Neural cell (in vitro differentiated cells): ENCODE data around the gene KLF5. TPM values are rescaled to one million over a fixed set of nuclear protein-coding genes. Genes with fewer than 3 reads are reported as not detected.

Experiments
- H2AFZ ChIP-seq: fragments of 200-600, 300-800 bp; sonication (generic), shearing (Covaris generic); 2 replicates; pipeline ENCODE4 v1.6.0; 2014; ENCODE audit warnings: low read depth, mild to moderate bottlenecking, antibody characterized with exemption, low read length, moderate library complexity
- H3F3A ChIP-seq: fragments of 200-600 bp; shearing (Covaris generic); 2 replicates; pipeline ENCODE4 v1.6.1; 2016; ENCODE audit warnings: mild to moderate bottlenecking, moderate library complexity, mixed read lengths, antibody characterized with exemption, low read length; ENCODE audit not compliant: insufficient read depth, poor library complexity, severe bottlenecking
- H3K27ac ChIP-seq: fragments of 200-600, 300-800 bp; sonication (generic), shearing (Covaris generic); 2 replicates; pipeline ENCODE4 v1.5.1; 2014; ENCODE audit warnings: mild to moderate bottlenecking, low read length, moderate library complexity
- H3K27me3 ChIP-seq: fragments of 300-800, 200-600 bp; sonication (generic), shearing (Covaris generic); 2 replicates; pipeline ENCODE4 v1.6.0; 2014; ENCODE audit warnings: mild to moderate bottlenecking, low read depth, low read length, moderate library complexity; ENCODE audit not compliant: insufficient read depth
- H3K36me3 ChIP-seq: fragments of 300-800, 200-600 bp; sonication (generic), shearing (Covaris generic); 2 replicates; pipeline ENCODE4 v1.5.1; 2014; ENCODE audit warnings: mild to moderate bottlenecking, antibody characterized with exemption, low read length, moderate library complexity; ENCODE audit not compliant: insufficient read depth
- H3K4me2 ChIP-seq: fragments of 300-800, 200-600 bp; sonication (generic), shearing (Covaris generic); 2 replicates; pipeline ENCODE4 v1.6.0; 2014; ENCODE audit warnings: mild to moderate bottlenecking, low read length
- H3K4me3 ChIP-seq: fragments of 300-800, 200-600 bp; sonication (generic), shearing (Covaris generic); 2 replicates; pipeline ENCODE4 v1.5.1; 2014; ENCODE audit warnings: mild to moderate bottlenecking, low read length, moderate library complexity
- H3K79me2 ChIP-seq: fragments of 200-600 bp; shearing (Covaris generic); replicated peaks from 2 replicates; pipeline ENCODE4 v1.6.0; 2014; ENCODE audit warnings: mild to moderate bottlenecking, low read length, moderate library complexity; ENCODE audit not compliant: insufficient read depth
- H3K9ac ChIP-seq: fragments of 300-800, 200-600 bp; sonication (generic), shearing (Covaris generic); 2 replicates; pipeline ENCODE4 v1.6.1; 2016; ENCODE audit warnings: mild to moderate bottlenecking, low read length, mixed read lengths
- H3K9me2 ChIP-seq: fragments of 200-600 bp; shearing (Covaris generic); 2 replicates; pipeline ENCODE4 v1.6.1; 2016; ENCODE audit warnings: mild to moderate bottlenecking, low read length, mixed read lengths; ENCODE audit not compliant: insufficient read depth
- H3K9me3 ChIP-seq: fragments of 200-600, 300-800 bp; sonication (generic), shearing (Covaris generic); 2 replicates; pipeline ENCODE4 v1.6.1; 2016; ENCODE audit warnings: mild to moderate bottlenecking, mixed run types, low read length, moderate library complexity, mixed read lengths
- H4K20me1 ChIP-seq: fragments of 200-600 bp; shearing (Covaris generic); 2 replicates; pipeline ENCODE4 v1.6.1; 2016; ENCODE audit warnings: mild to moderate bottlenecking, mixed run types; ENCODE audit not compliant: insufficient read depth
- CTCF ChIP-seq: fragments of 450-650 bp; IDR thresholded peaks from 2 replicates; pipeline ENCODE4 v1.5.1; 2014; ENCODE audit warnings: antibody characterized with exemption, mild to moderate bottlenecking, moderate library complexity; ENCODE audit not compliant: poor library complexity, severe bottlenecking
- EP300 ChIP-seq: fragments of 450-650 bp; conservative IDR thresholded peaks from 2 replicates; pipeline ENCODE4 v1.6.1; 2014; ENCODE audit warnings: antibody characterized with exemption, mild to moderate bottlenecking, moderate library complexity; ENCODE audit not compliant: poor library complexity, severe bottlenecking
- EZH2 ChIP-seq: fragments of 200-600, 300-800 bp; shearing (Covaris generic), sonication (generic); IDR thresholded peaks from 2 replicates; pipeline ENCODE4 v1.6.1; 2014; ENCODE audit warnings: antibody characterized with exemption, low read length, borderline replicate concordance, mild to moderate bottlenecking; ENCODE audit not compliant: insufficient read depth, poor library complexity, severe bottlenecking
- MXI1 ChIP-seq: fragments of 450-650 bp; conservative IDR thresholded peaks from 2 replicates; pipeline ENCODE4 v1.6.1; 2014; ENCODE audit warnings: antibody characterized with exemption, mild to moderate bottlenecking; ENCODE audit not compliant: poor library complexity, severe bottlenecking
- POLR2AphosphoS5 ChIP-seq: IDR thresholded peaks from 2 replicates; pipeline ENCODE4 v1.6.1; 2012
- RAD21 ChIP-seq: fragments of 450-650 bp; conservative IDR thresholded peaks from 2 replicates; pipeline ENCODE4 v1.6.1; 2014; ENCODE audit warnings: antibody characterized with exemption, mild to moderate bottlenecking, moderate library complexity
- SMC3 ChIP-seq: fragments of 450-650 bp; conservative IDR thresholded peaks from 2 replicates; pipeline ENCODE4 v1.6.1; 2014; ENCODE audit warnings: antibody characterized with exemption, mild to moderate bottlenecking, moderate library complexity; ENCODE audit not compliant: poor library complexity
- TAF1 ChIP-seq: IDR thresholded peaks from 2 replicates; pipeline ENCODE4 v1.6.1; 2012; ENCODE audit warnings: low read depth
- polyA plus RNA-seq: library from polyadenylated mRNA; depleted of rRNA; stranded (reverse); fragments of >200 nt; gene quantifications from 2 replicates; pipeline ENCODE4 v1.2.3, GENCODE V29; 2014
- TF ChIP-seq, protein P1 (sequence below): IDR thresholded peaks from 2 replicates; pipeline ENCODE4 v1.6.1; 2012; ENCODE audit warnings: borderline replicate concordance

KLF5 gene
- polyA plus RNA-seq, 1 donor from 2014 or later: 0.26 TPM

- H3K9me3 ChIP-seq: no peaks in the 10 kb centered on the region
- no peaks in the 10 kb centered on the region for H3F3A ChIP-seq
- H2AFZ ChIP-seq: no peak overlapping the region
- no peaks in the 10 kb centered on the region for H3K79me2 ChIP-seq
- H4K20me1 ChIP-seq: no peaks in the 10 kb centered on the region
- no peaks in the 10 kb centered on the region for H3K36me3 ChIP-seq
- H3K4me3 ChIP-seq: no peak overlapping the region
- H3K4me2 ChIP-seq: no peak overlapping the region
- peaks cover 21% of the 10 kb centered on the region for H3K27me3 ChIP-seq
- no peak overlapping the region for H3K27ac ChIP-seq
- TF ChIP-seq, protein P1, sequence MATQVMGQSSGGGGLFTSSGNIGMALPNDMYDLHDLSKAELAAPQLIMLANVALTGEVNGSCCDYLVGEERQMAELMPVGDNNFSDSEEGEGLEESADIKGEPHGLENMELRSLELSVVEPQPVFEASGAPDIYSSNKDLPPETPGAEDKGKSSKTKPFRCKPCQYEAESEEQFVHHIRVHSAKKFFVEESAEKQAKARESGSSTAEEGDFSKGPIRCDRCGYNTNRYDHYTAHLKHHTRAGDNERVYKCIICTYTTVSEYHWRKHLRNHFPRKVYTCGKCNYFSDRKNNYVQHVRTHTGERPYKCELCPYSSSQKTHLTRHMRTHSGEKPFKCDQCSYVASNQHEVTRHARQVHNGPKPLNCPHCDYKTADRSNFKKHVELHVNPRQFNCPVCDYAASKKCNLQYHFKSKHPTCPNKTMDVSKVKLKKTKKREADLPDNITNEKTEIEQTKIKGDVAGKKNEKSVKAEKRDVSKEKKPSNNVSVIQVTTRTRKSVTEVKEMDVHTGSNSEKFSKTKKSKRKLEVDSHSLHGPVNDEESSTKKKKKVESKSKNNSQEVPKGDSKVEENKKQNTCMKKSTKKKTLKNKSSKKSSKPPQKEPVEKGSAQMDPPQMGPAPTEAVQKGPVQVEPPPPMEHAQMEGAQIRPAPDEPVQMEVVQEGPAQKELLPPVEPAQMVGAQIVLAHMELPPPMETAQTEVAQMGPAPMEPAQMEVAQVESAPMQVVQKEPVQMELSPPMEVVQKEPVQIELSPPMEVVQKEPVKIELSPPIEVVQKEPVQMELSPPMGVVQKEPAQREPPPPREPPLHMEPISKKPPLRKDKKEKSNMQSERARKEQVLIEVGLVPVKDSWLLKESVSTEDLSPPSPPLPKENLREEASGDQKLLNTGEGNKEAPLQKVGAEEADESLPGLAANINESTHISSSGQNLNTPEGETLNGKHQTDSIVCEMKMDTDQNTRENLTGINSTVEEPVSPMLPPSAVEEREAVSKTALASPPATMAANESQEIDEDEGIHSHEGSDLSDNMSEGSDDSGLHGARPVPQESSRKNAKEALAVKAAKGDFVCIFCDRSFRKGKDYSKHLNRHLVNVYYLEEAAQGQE: no peak
- TF ChIP-seq EZH2: no peak
- TF ChIP-seq TAF1: no peak
- no peak overlapping the region for H3K9ac ChIP-seq
- no peaks in the 10 kb centered on the region for H3K9me2 ChIP-seq
These were observed 6.2 kb downstream of the KLF5 start for GRCh38 chr13:73065036-73065435.

DNA sequence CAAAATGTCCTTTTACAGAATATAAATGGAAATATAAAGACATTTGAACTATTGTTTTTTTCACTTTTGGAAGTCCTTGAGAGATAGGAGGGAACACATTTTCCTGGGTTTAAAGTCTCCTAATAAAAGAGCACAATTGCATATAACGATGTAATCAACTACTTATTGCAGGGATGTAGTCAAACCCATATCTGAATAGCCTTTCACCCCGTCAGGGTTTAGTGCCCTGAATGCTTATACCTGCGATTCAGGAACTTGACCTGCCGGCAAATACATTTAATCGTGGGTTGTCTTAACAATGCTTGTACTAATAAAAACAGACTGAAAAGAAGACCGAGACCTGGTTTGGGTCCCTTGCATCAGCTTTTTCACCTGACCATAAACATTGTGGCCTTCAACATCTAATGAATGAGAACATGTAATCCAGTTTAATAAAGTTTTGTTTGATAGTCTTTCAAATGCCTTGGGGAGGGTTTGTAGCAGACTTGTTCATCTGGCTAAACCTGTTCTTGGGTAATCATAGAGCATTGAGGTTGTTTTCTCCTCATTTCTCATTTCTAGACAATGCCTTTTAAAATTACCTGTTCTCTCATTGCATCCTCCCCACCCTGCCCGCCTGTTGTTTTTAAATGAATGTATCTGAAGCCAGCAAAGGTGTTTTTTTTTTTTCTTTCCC is 7.0 kb downstream of the KLF5 start:
- no peak overlapping the region for H3K4me2 ChIP-seq
- H3K36me3 ChIP-seq: no peaks in the 10 kb centered on the region

More for the DNA sequence above, 7.0 kb downstream of the KLF5 start:
- Histone ChIP-seq H3K27me3 (peaks cover 14% of the 10 kb centered on the region), H2AFZ (no peak overlapping the region), H3K9ac (no peak overlapping the region), H3K79me2 (no peaks in the 10 kb centered on the region), H3K4me3 (no peak overlapping the region), H4K20me1 (no peaks in the 10 kb centered on the region), H3K9me2 (no peaks in the 10 kb centered on the region), H3K9me3 (no peaks in the 10 kb centered on the region), H3K27ac (no peak overlapping the region), H3F3A (no peaks in the 10 kb centered on the region)
- TF ChIP-seq, protein P1: no peak
- no peak for TF ChIP-seq SMC3
- TF ChIP-seq MXI1: no peak
- TF ChIP-seq EZH2: no peak
- TF ChIP-seq CTCF: no peak
- no peak for TF ChIP-seq TAF1
- no peak for TF ChIP-seq RAD21
- TF ChIP-seq EP300: no peak
- no peak for TF ChIP-seq POLR2AphosphoS5
